ENCODE measurements around the gene A3GALT2.

The A3GALT2 gene

GRCh38 chr1:33320619-33321165 is at the start of gene A3GALT2:
Gene A3GALT2, minus strand, starts transcription at chr1:33321098. Its CDS starts 0 bp downstream, at chr1:33321098.
- no peak for DNase-seq (ENCODE audit: low read depth in 2 of 2)

DNA sequence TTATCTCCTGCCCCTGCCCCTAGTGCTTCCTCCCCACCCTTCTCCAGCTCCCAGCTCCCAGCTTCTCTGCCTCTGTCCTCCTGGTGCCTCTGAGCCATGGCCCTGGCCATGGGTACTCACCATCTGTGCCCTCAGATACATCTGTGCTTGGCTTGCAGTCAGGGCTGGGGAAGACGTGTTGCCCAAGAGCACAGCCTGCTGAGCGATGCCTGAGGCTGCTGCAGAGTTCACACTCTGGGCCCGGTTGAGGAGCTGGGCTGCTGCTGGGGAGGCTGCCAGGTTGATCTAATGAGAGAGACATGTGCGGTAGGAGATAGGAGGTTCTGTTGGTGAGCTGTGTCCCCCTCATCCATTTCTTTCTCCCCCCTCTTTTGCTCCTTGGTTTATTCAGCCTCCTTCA is 49.4 kb upstream of the A3GALT2 start:
- no peak for DNase-seq (ENCODE audit: low read depth in 2 of 2)

DNA sequence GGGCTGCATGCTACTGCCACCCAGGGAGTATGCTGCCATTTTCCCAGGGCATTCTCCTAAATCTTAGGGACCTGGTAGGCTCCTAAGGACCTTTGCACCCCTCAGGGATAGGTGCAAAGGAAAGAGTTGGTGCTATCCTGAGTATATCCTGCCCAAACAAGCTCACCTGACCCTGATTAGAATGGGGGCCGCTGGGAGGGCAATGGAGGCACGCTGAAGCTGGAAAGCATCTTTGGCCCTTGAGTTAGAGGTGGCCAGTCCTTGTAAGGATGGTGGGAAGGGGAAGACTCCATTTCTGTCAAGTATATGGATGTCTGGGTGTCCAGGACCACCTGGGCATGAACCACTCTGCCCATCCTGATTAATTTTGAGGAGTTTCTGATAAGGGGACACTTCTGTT is 48.9 kb upstream of the A3GALT2 start:
- DNase-seq (ENCODE audit: low read depth in 2 of 2), result no peak

DNA sequence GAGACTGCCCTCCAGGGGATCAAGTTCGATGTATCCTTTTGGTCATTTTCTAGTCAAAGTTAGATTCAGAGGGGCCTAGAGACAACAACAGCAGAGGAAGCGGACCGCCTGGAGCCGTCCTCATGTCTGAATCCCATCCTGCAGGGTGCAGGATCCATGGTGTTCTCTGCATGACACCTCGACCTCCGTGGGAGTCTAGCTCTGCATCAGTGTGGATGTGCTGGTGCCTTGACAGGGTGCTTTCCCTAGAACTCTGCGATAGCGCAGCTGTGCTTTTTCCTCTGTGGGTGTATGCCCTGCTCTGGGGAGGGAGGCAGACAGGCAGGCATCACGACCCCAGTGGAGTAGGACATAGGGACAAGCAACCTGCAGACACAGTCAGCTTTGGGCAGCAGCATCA is 48.2 kb upstream of the A3GALT2 start:
- DNase-seq (ENCODE audit: low read depth in 2 of 2), result no peak

- DNase-seq (ENCODE audit: low read depth in 2 of 2), result no peak
Measured at GRCh38 chr1:33368431-33368830, 47.5 kb upstream of the A3GALT2 start.

GRCh38 chr1:33367485-33368405 is 46.8 kb upstream of the A3GALT2 start:
- DNase-seq (ENCODE audit: low read depth in 2 of 2), result peak; percentile 70 to 75

- DNase-seq (ENCODE audit: low read depth in 2 of 2), result no peak
Measured at GRCh38 chr1:33366762-33367484, 46.0 kb upstream of the A3GALT2 start.

- no peak for DNase-seq (ENCODE audit: low read depth in 2 of 2)
Measured at GRCh38 chr1:33365560-33365997, 44.7 kb upstream of the A3GALT2 start.

DNA sequence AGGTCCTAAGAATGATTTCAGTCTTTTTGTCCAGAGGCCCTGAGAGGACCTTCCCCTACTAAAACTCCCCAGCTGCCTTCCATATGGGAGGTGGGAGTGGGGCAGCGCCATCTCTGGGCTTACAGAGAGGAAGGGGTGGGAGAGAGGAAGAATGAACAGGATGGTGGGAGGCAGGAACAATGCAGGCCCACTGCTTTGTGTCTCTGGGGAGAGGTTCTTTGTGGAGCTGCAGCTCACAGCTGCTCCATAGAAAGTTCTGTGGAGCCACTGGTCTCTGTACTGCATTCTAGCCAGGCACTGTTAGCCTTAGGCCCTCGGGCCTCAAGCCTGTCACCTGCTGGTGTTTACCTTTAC is 43.6 kb upstream of the A3GALT2 start:
- no peak for DNase-seq (ENCODE audit: low read depth in 2 of 2)

DNA sequence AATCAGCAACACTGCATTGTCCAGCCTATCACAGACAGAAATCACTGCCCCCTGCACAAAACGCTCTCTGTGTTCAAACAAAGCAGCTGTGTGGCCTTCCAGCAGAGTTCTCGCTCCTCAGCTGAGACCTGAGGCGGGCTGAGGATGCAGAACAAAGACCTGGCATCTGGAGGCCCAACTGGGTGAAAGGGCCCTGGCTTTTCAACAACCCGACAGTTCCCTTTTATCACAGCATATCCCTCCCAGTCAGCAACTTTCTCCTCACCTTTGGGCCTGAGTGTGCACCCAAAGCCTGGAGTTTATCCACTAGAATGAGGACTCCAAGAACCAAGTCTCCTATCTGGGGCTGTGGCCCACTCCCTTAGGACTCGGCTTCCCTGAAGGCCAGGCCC is 42.6 kb upstream of the A3GALT2 start:
- no peak for DNase-seq (ENCODE audit: low read depth in 2 of 2)

GRCh38 chr1:33363021-33363420 is 42.1 kb upstream of the A3GALT2 start:
- DNase-seq (ENCODE audit: low read depth in 2 of 2), result no peak

DNA sequence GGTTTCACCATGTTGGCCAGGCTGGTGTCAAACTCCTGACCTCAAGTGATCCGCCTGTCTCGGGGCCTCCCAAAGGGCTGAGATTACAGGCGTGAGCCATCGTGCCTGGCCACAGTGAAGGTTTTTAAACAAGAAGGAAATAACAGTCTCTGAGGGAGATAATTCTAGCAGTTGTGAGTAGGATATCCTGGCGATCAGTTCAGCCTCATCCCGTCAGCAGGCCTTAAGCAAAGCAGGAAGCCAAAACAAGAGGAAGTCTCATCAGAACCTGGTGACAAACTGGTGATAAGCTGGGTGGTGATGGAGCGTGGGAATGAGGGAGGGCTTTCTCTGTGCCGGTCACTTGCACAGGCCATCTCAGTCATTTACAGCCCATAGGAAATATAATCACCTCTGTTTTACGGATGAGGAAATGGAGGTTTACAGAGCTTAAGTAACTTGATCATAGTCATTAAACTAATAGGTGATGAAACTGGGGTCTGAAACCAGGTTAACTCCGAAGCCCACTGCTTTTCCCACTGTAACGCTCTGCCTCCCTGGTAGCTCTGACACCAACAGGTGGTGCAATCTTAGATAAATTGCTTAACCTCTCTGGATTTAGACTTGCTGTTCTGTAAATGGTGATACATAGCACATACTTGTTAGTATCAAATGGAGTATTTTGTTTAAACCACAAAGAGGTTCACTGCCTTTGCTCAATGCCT is 40.8 kb upstream of the A3GALT2 start:
- no peak for DNase-seq (ENCODE audit: low read depth in 2 of 2)

- no peak for DNase-seq (ENCODE audit: low read depth in 2 of 2)
Measured at GRCh38 chr1:33360367-33360766, 39.5 kb upstream of the A3GALT2 start.

GRCh38 chr1:33359931-33360330 is 39.0 kb upstream of the A3GALT2 start:
- DNase-seq (ENCODE audit: low read depth in 2 of 2), result no peak

DNA sequence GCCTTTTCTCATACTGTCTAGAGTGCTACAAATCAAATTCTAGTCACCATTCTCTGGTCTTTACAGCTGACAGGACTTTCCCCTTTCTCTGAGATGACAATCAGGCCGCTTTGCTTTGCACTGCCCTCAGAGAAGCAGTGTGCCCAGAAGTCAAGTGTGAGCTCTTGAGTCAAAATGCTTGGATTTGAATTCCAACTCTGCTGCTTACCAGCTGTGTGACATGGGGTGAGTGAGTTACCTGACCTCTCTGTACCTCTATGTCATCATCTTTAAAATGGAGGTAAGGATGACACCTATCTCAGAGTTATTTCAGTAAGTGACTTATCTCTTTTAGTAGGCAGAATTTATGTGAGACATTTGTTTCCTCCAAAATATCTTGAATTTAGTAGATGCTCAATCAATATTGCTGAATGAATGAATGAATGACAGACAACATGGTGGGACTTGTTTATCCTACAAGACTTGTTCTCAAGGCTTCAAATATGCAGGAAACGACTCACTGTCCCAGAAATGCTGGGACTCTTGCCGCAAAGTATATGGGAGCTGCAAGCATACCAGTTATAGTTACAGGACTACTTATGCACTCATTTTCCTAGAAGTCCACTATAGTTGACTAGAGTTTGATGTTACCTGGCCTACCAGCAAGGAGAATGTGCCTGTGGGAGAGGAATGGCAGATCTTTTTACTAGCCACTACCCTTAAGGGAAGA is 38.1 kb upstream of the A3GALT2 start:
- no peak for DNase-seq (ENCODE audit: low read depth in 2 of 2)

DNA sequence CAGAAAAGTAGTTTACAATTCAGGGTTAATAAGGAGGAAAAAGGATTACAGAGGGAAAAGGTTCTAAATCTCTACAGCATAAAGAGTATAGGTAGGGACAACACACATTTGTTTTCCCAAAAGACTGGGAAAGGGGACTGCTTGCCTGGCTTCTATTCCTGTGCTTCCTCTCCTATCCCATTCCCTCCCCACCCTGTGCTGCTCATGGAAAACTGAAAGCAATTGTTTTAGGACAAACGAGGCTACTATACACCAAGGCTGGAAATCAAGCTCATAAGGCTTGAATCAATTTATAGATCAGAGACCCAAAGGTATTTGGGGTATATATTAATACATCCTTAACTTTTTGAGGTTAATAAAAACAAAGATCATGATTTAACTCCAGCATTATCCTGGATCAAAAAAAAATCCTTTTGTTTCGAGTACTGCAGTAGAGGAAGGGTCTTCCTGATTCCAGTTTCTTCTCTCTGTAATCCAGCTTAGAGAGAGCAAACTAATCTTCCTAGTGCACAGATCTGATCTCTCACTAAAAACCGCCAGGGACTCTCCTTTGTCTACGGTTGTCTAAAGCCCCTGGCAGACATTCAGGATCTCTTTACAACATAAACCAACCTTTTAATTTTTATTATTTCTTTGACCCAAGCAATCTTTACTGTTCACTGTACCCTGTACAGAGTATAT is 37.4 kb upstream of the A3GALT2 start:
- DNase-seq (ENCODE audit: low read depth in 2 of 2), result no peak

GRCh38 chr1:33357099-33357498 is 36.2 kb upstream of the A3GALT2 start:
- DNase-seq (ENCODE audit: low read depth in 2 of 2), result no peak

GRCh38 chr1:33354707-33355316 is 33.9 kb upstream of the A3GALT2 start:
- no peak for DNase-seq (ENCODE audit: low read depth in 2 of 2)

DNA sequence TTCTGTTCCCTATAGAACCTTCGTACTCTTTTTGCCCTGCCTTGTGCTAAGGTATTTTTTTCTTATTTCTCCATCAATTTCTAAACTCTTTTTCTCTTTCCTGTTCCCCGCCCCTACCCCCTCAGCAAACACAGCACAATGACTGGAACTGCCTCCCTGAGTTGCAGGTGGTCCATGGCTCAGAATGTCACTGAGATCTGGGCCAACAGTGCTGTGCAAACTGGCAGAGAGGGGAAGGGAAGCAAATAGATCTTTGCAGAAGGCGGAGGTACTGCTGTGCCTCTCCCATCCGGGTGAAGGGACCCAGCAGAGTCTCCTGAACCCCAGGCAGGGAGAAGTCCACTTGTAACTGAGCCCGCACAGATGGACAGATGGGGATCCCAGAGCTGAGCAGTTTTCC is 32.6 kb upstream of the A3GALT2 start:
- no peak for DNase-seq (ENCODE audit: low read depth in 2 of 2)

DNA sequence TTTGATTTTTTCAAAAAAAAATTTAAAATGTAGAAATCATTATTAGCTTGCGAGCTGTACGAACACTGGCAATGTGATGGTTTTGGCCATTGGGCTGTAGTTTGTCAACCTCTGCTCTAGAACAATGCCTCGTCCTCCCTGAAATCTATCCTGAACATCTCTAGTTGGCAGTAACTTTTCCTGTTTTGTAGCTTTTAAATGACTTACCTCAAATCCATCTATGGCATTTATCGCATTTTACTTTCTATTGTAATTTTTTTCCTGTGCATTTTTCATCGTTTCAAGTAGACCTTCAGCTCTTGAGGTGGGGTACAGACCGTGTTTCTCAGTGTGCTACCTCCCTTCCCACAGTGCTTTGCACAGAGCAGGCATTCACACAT is 30.4 kb upstream of the A3GALT2 start:
- DNase-seq (ENCODE audit: low read depth in 2 of 2), result no peak
